Lung microvascular endothelial cell (primary cell): Measurements from ENCODE around the gene SCD5. TPM values are rescaled to one million over a fixed set of nuclear protein-coding genes. Genes with fewer than 3 reads are reported as not detected.
A peak's percentile ranks its signal among the peaks of the same experiment; 100 is the strongest.

ENCODE experiments used
- DNase-seq, 2 donors: peaks; one replicate each; pipeline versions ENCODE4 v3.0.0 to v3.0.0-alpha.2; 2010; ENCODE audit warnings: low read depth in 2 of 2
- total RNA-seq: library from RNA; depleted of rRNA; stranded (reverse); fragments of >200 nt; gene quantifications from 2 replicates; pipeline ENCODE4 v1.2.1, GENCODE V29; 2014

The SCD5 gene
- total RNA-seq, 1 donor from 2014 or later, result 31.0 TPM

- no peak for DNase-seq
These were observed 61.2 kb downstream of the SCD5 start for GRCh38 chr4:82737354-82737753.

DNA sequence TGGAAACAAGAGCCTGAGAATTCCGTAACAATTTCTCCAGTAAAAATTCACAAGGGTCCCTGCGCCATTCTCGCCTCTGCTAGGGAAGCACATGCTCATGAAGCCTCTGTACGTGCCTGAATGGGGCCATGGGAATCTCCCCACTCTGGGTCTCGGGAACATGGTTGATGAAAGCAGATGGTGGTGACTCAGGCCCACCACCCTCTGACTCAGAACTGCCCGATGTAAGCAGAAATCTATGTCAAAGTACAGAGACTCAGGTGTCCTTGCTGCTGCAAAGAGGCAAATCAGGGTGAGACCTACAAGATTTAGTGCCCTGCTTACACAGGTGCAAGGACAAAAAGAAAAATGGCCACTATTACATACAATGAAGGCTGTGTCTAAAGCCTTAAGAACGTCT is 65.0 kb downstream of the SCD5 start:
- peak in 1 of 2 donors; percentile 83 for DNase-seq

GRCh38 chr4:82728301-82728700 is 70.3 kb downstream of the SCD5 start:
- no peak for DNase-seq

- no peak for DNase-seq
These were observed 72.0 kb downstream of the SCD5 start for GRCh38 chr4:82726596-82726995.

DNA sequence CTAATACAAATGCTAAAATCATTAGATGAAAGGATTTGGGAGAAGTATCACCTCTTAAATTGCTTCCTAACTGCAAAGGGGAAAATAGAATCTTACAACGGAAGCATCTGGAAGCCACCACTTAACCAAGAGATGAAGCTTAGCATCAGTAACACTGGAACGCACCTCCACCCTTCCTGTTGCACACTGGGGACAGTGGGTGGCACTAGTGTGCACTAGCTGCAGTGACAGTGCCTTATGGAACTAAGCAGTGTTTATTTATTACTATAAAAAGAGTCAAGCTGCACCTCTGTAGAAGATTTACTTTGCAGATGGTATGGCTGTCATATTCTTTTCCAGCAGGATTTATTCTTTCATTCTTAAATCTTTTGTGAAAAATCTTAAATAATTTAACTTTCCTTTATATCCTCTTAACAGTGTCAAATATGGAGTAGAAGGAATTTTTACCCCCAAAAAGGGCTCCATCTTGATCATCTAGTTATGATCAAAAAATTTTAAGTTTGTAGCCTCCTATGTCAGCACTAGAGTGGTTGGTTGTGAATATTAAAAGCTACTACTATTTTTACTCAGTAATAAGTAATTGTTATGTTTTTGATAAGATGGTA is 76.7 kb downstream of the SCD5 start:
- DNase-seq, result peak; percentile 48 to 59

GRCh38 chr4:82718162-82718940 is 80.2 kb downstream of the SCD5 start:
- no peak for DNase-seq

GRCh38 chr4:82715731-82716617 is 82.6 kb downstream of the SCD5 start:
- peak in 1 of 2 donors; percentile 38 for DNase-seq

DNA sequence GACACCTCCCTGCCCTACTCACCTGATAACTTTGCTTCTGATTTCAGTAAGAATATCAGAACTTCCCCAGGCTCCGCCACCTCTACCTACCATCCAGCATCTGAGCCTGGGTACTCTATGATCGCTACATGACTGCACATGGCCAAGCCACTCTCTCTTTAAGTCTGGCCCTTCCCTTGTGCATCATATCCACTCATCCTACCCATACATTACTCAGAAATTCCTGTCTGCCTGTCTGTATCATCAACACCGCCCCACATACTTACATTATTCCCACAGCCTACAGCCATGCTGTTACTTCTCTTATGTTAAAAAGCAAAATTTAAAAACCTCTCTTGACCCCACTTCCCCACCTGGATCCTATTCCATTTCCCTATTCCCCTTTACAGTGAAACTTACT is 84.7 kb downstream of the SCD5 start:
- DNase-seq, result no peak

DNA sequence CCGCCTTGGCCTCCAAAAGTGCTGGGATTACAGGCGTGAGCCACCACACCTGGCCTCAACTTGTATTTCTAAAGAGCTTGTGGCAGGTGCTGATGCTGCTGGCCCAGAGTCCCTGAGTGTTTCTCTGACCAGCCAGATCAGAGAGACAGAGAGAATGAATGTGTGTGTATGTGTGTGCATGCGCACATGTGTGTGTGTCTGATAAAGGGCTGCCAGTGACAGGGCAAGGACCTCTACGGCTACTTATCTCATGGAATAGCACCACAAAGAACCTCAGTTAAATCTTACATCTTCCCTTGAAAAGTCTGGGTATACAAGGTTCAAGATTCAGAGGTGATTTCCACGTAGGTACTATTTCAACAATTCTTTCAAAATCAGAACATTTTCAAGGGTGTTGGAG is 86.0 kb downstream of the SCD5 start:
- DNase-seq, result no peak

DNA sequence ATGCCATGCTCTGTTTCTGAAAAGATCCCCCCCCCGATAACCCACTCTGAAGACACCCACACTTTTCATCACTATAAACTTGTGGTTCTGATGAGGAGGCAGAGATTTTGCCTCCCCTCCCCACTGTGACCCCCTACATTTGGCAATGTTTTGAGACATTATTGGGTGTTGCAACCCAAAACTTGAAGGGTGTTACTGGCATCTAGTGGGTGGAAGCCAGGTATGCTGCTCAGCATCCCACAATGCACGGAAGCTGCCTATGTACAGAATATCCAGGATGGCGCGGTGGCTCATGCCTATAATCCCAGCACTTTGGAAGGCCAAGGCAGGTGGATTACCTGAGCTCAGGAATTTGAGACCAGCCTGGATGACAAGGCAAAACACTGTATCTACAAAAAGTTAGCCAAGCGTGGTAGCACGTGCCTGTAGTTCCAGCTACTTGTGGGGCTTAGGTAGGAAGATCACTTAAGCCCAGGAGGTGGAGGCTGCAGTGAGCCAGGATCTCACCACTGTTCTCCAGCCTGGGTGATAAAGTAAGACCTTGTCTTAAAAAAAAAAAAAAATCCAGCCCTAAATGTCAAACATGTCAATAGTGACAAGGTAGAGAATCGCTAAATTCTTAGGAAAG is 87.3 kb downstream of the SCD5 start:
- DNase-seq, result no peak

- no peak for DNase-seq
These were observed 88.2 kb downstream of the SCD5 start for GRCh38 chr4:82710197-82710929.

- peak; percentile 44 to 73 for DNase-seq
These were observed 89.6 kb downstream of the SCD5 start for GRCh38 chr4:82708982-82709381.

DNA sequence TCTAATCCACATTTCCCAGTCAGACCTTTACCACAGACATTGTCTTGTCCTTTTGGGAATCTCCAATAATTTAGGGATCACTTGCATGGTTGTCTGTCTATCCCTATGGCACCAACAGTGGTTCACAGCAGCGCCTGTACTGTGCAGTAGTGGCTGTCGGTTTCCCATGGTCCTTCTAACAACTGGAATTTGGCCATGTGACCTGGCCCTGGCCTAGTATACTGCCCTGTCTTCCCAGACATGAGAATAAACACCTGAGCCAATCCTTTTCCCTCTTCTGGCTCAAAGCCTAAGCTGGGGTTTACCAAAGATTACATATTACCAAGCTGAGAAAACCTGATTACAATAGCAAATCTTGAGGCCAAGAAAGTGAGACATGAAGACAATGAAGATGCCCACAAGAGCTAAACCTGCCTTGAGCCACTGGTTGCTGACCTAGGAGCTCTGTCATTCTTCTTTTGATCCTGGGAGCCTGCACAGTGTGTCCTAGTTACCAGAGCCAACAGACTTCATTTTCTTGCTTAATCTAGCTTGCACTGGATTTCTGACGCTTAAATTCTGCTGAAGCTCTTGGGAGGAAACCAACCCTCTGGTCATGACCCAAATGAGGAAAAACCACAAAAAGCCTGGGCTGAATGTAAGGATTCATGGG is 92.1 kb downstream of the SCD5 start:
- no peak for DNase-seq

GRCh38 chr4:82705928-82706300 is 92.7 kb downstream of the SCD5 start:
- DNase-seq, result no peak

GRCh38 chr4:82705169-82705927 is 93.2 kb downstream of the SCD5 start:
- no peak for DNase-seq

DNA sequence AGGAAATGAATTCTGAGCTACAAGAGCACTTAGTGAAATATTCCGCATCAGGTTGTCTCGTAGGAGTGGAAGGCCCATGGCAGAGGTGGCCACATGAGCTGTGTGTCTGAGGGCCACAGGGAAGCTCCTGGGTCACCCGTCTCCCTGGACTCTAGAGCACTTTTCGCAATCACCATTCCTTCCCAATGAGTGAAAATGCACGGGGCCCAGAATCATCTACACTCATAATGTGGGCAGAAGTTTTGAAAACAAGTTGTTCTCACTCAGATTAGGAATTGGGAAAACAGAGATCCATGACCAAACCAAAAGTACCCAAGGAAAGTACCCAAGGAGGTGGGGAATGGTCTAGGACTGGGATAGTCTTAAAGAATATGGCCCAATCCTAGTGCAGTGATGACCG is 94.4 kb downstream of the SCD5 start:
- no peak for DNase-seq

- no peak for DNase-seq
These were observed 100.2 kb downstream of the SCD5 start for GRCh38 chr4:82698412-82698811.

- no peak for DNase-seq
These were observed 101.0 kb downstream of the SCD5 start for GRCh38 chr4:82697561-82697960.

DNA sequence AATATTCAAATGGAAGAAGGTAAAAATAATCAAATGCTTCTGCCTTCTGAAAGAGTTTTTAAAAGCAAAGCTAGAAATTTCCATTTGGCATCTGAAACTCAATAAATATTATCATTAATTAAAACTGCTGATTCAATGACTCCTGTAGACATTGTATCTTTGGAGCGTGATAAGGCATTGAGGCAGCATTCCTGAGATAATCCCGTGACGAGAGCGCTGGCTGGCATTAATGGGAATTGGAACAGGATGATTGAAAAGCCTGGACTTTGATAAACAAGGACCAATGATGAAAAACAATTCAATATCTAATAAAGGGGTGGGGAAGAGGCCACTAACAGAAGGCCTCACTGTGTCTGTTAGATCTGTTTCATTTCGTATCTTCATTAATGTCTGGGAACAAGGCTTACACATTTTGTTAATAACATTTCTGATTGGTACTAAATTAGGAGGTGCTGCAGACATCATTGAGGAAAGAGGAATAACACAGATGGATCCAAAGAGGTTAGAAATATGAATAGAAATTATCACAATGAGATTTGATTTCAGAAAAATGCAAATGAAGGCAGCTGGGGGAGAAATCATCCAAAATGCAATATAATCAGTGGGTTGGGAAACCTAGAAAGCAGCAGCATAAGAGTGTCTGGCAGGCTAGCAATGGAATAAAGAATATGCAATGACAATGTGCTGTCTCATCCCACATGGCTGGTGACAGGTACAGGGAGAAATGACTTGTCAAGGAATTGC is 102.3 kb downstream of the SCD5 start:
- DNase-seq, result no peak
